ENCODE data around the gene ATP10B.
"Not testable (repeated sequence)": the region's sequence is repeated elsewhere in the genome, so short reads cannot be mapped to it uniquely, and the experiment has no call there.

ATP10B gene

GRCh38 chr5:160726721-160727120 lies 125.3 kb downstream of the ATP10B start:
- H3K9ac ChIP-seq, result no peak overlapping the region
- no peaks in the 10 kb centered on the region for H3K9me3 ChIP-seq (ENCODE audit: control insufficient read depth, low read length)
- no peak overlapping the region for H3K4me2 ChIP-seq (ENCODE audit: low read length)
- H3K4me3 ChIP-seq (ENCODE audit: low read depth, low read length), result no peak overlapping the region
- H3K4me1 ChIP-seq, result no peaks in the 10 kb centered on the region
- no peak overlapping the region for H2AFZ ChIP-seq
- no peak overlapping the region for H3K27ac ChIP-seq
- TF ChIP-seq, protein P1, sequence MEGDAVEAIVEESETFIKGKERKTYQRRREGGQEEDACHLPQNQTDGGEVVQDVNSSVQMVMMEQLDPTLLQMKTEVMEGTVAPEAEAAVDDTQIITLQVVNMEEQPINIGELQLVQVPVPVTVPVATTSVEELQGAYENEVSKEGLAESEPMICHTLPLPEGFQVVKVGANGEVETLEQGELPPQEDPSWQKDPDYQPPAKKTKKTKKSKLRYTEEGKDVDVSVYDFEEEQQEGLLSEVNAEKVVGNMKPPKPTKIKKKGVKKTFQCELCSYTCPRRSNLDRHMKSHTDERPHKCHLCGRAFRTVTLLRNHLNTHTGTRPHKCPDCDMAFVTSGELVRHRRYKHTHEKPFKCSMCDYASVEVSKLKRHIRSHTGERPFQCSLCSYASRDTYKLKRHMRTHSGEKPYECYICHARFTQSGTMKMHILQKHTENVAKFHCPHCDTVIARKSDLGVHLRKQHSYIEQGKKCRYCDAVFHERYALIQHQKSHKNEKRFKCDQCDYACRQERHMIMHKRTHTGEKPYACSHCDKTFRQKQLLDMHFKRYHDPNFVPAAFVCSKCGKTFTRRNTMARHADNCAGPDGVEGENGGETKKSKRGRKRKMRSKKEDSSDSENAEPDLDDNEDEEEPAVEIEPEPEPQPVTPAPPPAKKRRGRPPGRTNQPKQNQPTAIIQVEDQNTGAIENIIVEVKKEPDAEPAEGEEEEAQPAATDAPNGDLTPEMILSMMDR (IDR thresholded peaks at IDR 0.05), result no peak
- H3K79me2 ChIP-seq, result no peaks in the 10 kb centered on the region
- H3K27me3 ChIP-seq (ENCODE audit: control insufficient read depth, insufficient read depth, low read length), result no peaks in the 10 kb centered on the region
- no peaks in the 10 kb centered on the region for H3K36me3 ChIP-seq (ENCODE audit: control insufficient read depth, insufficient read depth, low read length)

GRCh38 chr5:160720822-160721221 lies 131.2 kb downstream of the ATP10B start:
- Histone ChIP-seq H3K4me1 (no peaks in the 10 kb centered on the region), H3K79me2 (no peaks in the 10 kb centered on the region), H2AFZ (no peak overlapping the region), H3K4me3 (ENCODE audit: low read depth, low read length) (no peak overlapping the region), H3K4me2 (ENCODE audit: low read length) (no peak overlapping the region), H3K27me3 (ENCODE audit: control insufficient read depth, insufficient read depth, low read length) (no peaks in the 10 kb centered on the region), H3K36me3 (ENCODE audit: control insufficient read depth, insufficient read depth, low read length) (no peaks in the 10 kb centered on the region), H3K27ac (no peak overlapping the region), H3K9me3 (ENCODE audit: control insufficient read depth, low read length) (no peaks in the 10 kb centered on the region), H3K9ac (no peak overlapping the region)
- TF ChIP-seq, protein P1 (IDR thresholded peaks at IDR 0.05), result no peak

- H3K27ac ChIP-seq; H3K9ac ChIP-seq; H3K4me2 ChIP-seq (ENCODE audit: low read length); H3K27me3 ChIP-seq (ENCODE audit: control insufficient read depth, insufficient read depth, low read length); H3K9me3 ChIP-seq (ENCODE audit: control insufficient read depth, low read length); H3K4me3 ChIP-seq (ENCODE audit: low read depth, low read length); H3K79me2 ChIP-seq; H3K36me3 ChIP-seq (ENCODE audit: control insufficient read depth, insufficient read depth, low read length); H2AFZ ChIP-seq; H3K4me1 ChIP-seq: not testable (repeated sequence)
Observed at GRCh38 chr5:160715508-160715907, 136.5 kb downstream of the ATP10B start.

DNA sequence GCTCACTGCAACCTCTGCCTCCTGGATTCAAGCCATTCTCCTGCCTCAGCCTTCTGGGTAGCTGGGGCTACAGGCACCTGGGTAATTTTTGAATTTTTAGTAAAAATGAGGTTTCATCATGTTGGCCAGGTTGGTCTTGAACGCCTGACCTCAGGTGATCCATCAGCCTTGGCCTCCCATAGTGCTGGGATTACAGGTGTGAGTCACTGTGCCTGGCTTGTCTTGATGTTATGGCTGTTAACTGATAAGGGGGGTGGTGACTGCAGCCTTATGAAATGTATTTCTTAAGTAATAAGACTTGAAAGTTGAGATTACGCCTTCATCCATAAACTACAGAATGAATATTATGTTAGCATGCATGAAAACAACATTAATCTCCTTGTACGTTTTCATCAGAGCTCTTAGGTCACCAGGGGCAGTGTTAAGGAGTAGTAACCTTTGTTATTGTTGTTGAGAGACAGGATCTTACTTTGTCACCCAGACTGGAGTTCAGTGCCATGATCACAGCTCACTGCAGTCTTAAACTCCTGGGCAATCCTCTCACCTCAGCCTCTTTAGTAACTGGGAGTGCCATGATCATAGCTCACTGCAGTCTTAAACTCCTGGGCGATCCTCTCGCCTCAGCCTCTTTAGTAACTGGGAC lies 148.3 kb downstream of the ATP10B start:
- no peaks in the 10 kb centered on the region for H3K79me2 ChIP-seq
- no peak overlapping the region for H3K4me3 ChIP-seq (ENCODE audit: low read depth, low read length)
- H3K36me3 ChIP-seq (ENCODE audit: control insufficient read depth, insufficient read depth, low read length), result no peaks in the 10 kb centered on the region
- no peaks in the 10 kb centered on the region for H3K4me1 ChIP-seq
- H3K9me3 ChIP-seq (ENCODE audit: control insufficient read depth, low read length), result no peaks in the 10 kb centered on the region
- H3K4me2 ChIP-seq (ENCODE audit: low read length), result no peak overlapping the region
- TF ChIP-seq, protein P1 (IDR thresholded peaks at IDR 0.05), result no peak
- no peak overlapping the region for H3K9ac ChIP-seq
- H2AFZ ChIP-seq, result no peak overlapping the region
- no peak overlapping the region for H3K27ac ChIP-seq
- no peaks in the 10 kb centered on the region for H3K27me3 ChIP-seq (ENCODE audit: control insufficient read depth, insufficient read depth, low read length)

GRCh38 chr5:160702934-160703333 lies 149.1 kb downstream of the ATP10B start:
- Histone ChIP-seq H3K79me2 (no peaks in the 10 kb centered on the region), H3K9ac (no peak overlapping the region), H3K27me3 (ENCODE audit: control insufficient read depth, insufficient read depth, low read length) (no peaks in the 10 kb centered on the region), H2AFZ (no peak overlapping the region), H3K4me2 (ENCODE audit: low read length) (no peak overlapping the region), H3K9me3 (ENCODE audit: control insufficient read depth, low read length) (no peaks in the 10 kb centered on the region), H3K4me3 (ENCODE audit: low read depth, low read length) (no peak overlapping the region), H3K36me3 (ENCODE audit: control insufficient read depth, insufficient read depth, low read length) (no peaks in the 10 kb centered on the region), H3K4me1 (no peaks in the 10 kb centered on the region), H3K27ac (no peak overlapping the region)
- TF ChIP-seq, protein P1 (IDR thresholded peaks at IDR 0.05), result no peak
